Activated T-cell treated with anti-CD3 and anti-CD28 coated beads, Interleukin-2, amount 50 U/mL, for 4 hours (primary cell): ENCODE measurements around the gene PKMYT1. TPM values are rescaled to one million over a fixed set of nuclear protein-coding genes. Genes with fewer than 3 reads are reported as not detected.

ENCODE experiments used
- ATAC-seq, 2 donors: fragments of 200-7000 bp; cut with Tn5 transposase; one replicate each; pipeline ENCODE4 v1.10.0; 2021
- DNase-seq: peaks from one replicate; pipeline ENCODE4 v3.0.0-alpha.2; 2020
- H3K27me3 Mint-ChIP-seq: one replicate; pipeline ENCODE4 v1.8.0; 2021; ENCODE audit warnings: low read depth, mixed read lengths
- H3K36me3 Mint-ChIP-seq: one replicate; pipeline ENCODE4 v1.8.0; 2022; ENCODE audit warnings: mixed read lengths; ENCODE audit not compliant: insufficient read depth
- H3K4me1 Mint-ChIP-seq: one replicate; pipeline ENCODE4 v1.8.0; 2021; ENCODE audit warnings: low read depth, mixed read lengths
- H3K4me3 Mint-ChIP-seq: one replicate; pipeline ENCODE4 v1.8.0; 2021; ENCODE audit warnings: mild to moderate bottlenecking, moderate library complexity, mixed read lengths
- H3K9me3 Mint-ChIP-seq: one replicate; pipeline ENCODE4 v1.8.0; 2021; ENCODE audit warnings: mixed read lengths
- total RNA-seq, 3 donors: library from RNA; stranded (reverse); gene quantifications; one replicate each; pipeline ENCODE4 v1.2.1, GENCODE V29; 2021

PKMYT1 gene
- total RNA-seq, 3 donors from 2014 or later = 53.1 to 79.1 (median 66.0) TPM

DNA sequence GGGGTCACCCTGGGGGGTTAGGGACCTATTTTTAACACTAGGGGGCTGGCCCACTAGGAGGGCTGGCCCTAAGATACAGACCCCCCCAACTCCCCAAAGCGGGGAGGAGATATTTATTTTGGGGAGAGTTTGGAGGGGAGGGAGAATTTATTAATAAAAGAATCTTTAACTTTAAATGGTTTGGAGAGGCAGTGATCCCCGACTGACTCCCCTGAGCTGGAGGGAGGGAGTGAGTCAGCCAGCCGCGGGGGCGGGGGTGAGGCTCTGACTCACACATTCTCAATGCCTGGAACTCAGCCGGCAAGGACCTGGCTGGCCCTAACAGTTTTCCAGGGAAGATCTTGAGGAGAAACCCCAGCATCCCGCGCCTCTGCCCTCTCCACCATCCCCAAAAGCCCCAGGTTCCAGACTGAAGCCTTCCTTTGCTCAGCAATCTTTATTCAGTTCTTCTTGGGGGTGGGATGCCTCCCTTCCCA is 42.0 kb upstream of the PKMYT1 start:
- ATAC-seq (peak; percentile 39 to 46), DNase-seq (peak; percentile 93)
- Mint-ChIP-seq H3K4me3 (peak overlapping the region; percentile 87), H3K36me3 (peaks cover 13% of the 10 kb centered on the region), H3K4me1 (peaks cover 53% of the 10 kb centered on the region), H3K27me3 (peaks cover 2% of the 10 kb centered on the region), H3K9me3 (no peaks in the 10 kb centered on the region)

DNA sequence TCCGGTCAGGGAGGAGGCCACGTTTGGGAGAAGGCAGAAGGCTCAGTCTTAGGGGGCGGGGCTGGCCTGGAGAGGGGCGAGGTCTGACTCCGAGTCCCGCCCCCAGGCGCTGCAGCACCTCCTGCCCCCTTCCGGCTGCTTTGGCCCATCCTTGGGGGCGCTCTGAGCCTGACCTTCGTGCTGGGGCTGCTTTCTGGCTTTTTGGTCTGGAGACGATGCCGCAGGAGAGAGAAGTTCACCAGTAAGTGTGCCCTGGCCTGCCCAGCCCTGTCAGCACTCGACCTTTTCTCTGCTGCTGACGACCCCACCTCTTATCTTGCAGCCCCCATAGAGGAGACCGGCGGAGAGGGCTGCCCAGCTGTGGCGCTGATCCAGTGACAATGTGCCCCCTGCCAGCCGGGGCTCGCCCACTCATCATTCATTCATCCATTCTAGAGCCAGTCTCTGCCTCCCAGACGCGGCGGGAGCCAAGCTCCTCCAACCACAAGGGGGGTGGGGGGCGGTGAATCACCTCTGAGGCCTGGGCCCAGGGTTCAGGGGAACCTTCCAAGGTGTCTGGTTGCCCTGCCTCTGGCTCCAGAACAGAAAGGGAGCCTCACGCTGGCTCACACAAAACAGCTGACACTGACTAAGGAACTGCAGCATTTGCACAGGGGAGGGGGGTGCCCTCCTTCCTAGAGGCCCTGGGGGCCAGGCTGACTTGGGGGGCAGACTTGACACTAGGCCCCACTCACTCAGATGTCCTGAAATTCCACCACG is 41.4 kb upstream of the PKMYT1 start:
- Mint-ChIP-seq H3K36me3 (peaks cover 9% of the 10 kb centered on the region), H3K4me1 (peaks cover 53% of the 10 kb centered on the region), H3K9me3 (no peaks in the 10 kb centered on the region), H3K27me3 (peaks cover 4% of the 10 kb centered on the region), H3K4me3 (peak overlapping the region; percentile 87)
- DNase-seq (peak; percentile 90), ATAC-seq (peak; percentile 42 to 51)

DNA sequence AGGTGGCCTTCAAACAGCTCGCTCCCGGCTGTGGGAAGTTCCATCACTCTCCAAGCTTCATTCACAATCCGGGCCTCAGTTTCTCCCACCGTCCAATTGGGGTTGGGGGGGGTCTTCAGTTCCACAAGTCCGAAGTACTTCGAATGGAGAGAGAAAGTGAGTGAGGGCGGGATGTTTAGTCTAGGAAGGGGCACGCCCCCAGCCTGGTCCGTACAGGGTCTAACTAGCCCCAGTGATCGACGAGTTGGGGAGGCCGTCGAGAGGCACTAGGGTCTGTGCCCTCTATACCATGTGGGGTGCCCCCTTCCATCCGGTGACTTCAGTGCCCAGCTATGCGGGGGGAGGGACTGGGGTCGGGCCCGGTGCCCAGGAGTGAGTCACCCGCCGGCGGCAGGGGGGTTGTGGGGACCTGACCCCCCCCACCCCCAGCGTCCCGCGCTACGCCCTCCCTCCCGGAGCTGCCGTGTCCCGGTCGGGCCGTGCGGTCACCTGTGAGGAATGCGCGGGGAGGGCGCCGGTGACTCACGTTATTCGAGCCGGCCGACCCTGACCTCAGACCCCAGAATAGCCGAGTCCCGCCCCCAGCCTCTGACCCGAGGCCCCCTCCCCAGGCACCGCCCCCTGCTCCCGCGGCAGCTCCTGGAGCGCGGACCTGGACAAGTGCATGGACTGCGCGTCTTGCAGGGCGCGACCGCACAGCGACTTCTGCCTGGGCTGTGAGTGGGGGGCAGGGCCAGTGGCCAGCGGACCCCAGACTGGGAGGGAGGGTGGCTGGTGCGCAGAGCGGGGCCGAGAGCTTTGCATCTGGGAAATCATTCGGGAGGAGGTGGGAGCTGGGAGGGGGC is 40.6 kb upstream of the PKMYT1 start:
- Mint-ChIP-seq H3K36me3 (peaks cover 2% of the 10 kb centered on the region), H3K9me3 (no peaks in the 10 kb centered on the region), H3K27me3 (peaks cover 6% of the 10 kb centered on the region), H3K4me3 (peak overlapping the region; percentile 87), H3K4me1 (peaks cover 53% of the 10 kb centered on the region)
- DNase-seq (peak; percentile 74), ATAC-seq (peak in 1 of 2 donors; percentile 1)

DNA sequence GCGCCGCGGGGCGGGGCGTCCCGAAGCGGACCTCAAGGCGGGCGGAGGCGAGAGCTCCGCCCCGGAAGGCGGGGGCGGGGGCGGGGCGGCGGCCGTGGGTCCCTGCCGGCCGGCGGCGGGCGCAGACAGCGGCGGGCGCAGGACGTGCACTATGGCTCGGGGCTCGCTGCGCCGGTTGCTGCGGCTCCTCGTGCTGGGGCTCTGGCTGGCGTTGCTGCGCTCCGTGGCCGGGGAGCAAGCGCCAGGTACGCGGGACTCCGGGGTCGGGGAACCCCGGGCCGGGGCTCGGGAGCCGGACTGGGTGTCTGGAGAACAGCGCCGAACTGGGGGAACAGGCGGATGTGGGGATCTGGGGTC is 40.0 kb upstream of the PKMYT1 start, which contains the start of gene TNFRSF12A:
Gene TNFRSF12A (plus strand): TSS at position 122 of the 357 bp plus-strand sequence. CDS start 30 bp downstream, at position 152.
- H3K27me3 Mint-ChIP-seq = peaks cover 6% of the 10 kb centered on the region
- peaks cover 2% of the 10 kb centered on the region for H3K36me3 Mint-ChIP-seq
- peaks cover 53% of the 10 kb centered on the region for H3K4me1 Mint-ChIP-seq
- no peaks in the 10 kb centered on the region for H3K9me3 Mint-ChIP-seq
- ATAC-seq (peak in 1 of 2 donors; percentile 5), DNase-seq (peak; percentile 59)
- H3K4me3 Mint-ChIP-seq = peak within 1 kb of the TSS; percentile 87

GRCh38 chr16:3019594-3020246 is 39.5 kb upstream of the PKMYT1 start:
- Mint-ChIP-seq H3K9me3 (no peaks in the 10 kb centered on the region), H3K4me3 (peak overlapping the region; percentile 82), H3K36me3 (peaks cover 2% of the 10 kb centered on the region), H3K4me1 (peaks cover 53% of the 10 kb centered on the region), H3K27me3 (peaks cover 6% of the 10 kb centered on the region)
- no peak for ATAC-seq
- no peak for DNase-seq

DNA sequence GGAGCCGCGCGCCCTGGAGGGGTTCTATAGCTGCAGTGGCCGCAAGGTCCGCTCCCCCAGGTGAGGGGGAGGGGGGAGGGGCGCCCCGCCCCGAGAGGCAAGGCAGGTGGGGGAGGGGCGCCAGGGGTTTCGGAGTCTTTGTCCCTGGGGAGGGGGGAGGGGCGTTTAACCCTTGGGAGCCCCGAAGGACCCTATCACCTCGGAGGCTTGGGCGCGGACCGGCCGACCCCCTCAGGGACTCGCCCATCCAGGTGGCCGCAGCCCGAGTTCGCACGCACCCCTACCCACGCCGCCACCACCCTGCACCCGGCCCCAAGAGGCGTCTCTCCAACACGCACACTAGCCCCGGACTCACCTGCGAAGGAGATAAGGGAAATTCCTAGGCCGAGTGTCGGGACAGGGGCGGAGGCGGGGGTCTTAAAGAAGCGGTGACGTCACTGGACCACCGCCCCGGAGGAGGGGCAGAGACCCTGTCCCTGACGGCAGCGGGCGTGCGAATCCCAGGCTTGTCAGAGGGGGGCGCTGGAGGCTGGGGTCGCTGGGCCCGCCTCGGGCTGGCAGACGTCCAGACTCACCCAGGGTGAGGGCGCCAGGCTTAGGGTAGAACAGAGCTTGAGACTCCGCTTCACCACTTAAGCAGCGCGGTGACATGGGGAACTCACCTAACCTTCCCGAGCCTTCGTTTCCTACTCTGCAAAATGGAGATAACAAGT is 37.7 kb upstream of the PKMYT1 start, which contains the start of gene CLDN6:
Gene CLDN6 (minus strand): TSS at position 390 of the 713 bp plus-strand sequence. CDS start 2,162 bp downstream, outside the sequence.
- H3K36me3 Mint-ChIP-seq = no peaks in the 10 kb centered on the region
- no peaks in the 10 kb centered on the region for H3K9me3 Mint-ChIP-seq
- H3K4me3 Mint-ChIP-seq = no peak within 1 kb of the TSS
- peaks cover 39% of the 10 kb centered on the region for H3K4me1 Mint-ChIP-seq
- ATAC-seq = no peak
- peak; percentile 34 for DNase-seq
- peaks cover 8% of the 10 kb centered on the region for H3K27me3 Mint-ChIP-seq

DNA sequence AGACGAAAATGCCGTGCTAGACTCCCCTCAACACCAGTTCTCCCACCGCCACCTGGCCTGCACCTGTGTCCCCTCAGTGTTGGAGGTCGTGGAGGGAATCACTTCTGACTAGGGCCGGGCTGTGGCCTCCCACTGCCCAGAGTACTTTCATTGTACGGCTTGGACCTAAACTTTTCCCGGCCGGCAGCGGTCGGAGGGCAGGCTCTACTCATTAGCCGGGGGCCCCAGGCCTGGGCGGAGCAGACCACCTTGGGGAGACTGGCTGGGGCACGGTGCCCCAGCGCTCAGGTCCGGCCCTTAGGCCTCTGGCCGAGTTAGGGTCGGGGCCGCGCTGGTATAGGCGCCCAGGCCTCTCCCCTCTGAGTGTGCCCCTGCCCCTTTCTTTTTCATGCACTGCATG is 37.1 kb upstream of the PKMYT1 start:
- Mint-ChIP-seq H3K4me3 (no peak overlapping the region), H3K4me1 (peaks cover 33% of the 10 kb centered on the region), H3K9me3 (no peaks in the 10 kb centered on the region), H3K27me3 (peaks cover 8% of the 10 kb centered on the region), H3K36me3 (no peaks in the 10 kb centered on the region)
- ATAC-seq (no peak), DNase-seq (no peak)

DNA sequence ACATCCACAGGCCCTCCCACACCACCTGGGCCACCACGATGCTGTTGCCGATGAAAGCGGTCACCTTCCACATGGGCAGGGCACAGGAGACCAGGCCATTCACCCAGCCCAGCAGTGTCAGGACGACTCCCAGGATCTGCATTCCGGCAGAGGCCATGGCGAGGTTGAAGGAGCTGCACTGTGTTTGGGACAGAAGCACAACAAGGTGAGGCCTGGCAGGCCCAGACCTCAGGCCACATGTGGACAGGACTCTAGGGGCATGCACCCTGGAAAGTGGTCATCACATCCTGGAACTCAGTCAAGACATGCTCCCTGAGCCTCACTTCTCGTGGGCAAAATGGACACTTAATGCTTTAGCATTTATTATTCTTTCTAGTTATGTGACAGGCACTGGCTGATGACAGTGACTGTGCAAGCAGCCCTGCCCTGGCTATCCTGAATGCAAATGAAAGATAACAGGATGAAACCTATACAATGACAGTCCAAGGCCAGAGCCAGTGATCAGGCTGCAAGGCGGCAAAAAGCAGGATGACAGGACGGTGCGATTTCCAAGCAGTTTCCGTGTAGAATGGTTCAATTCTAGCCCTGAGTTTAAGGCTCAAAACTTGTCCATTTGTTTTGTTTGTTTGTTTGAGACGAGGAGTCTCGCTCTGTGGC is 35.7 kb upstream of the PKMYT1 start:
- no peak for DNase-seq
- peaks cover 21% of the 10 kb centered on the region for H3K4me1 Mint-ChIP-seq
- H3K27me3 Mint-ChIP-seq = peaks cover 8% of the 10 kb centered on the region
- no peaks in the 10 kb centered on the region for H3K9me3 Mint-ChIP-seq
- no peak for ATAC-seq
- no peaks in the 10 kb centered on the region for H3K36me3 Mint-ChIP-seq
- no peak overlapping the region for H3K4me3 Mint-ChIP-seq

- H3K4me3 Mint-ChIP-seq = no peak overlapping the region
- peaks cover 8% of the 10 kb centered on the region for H3K27me3 Mint-ChIP-seq
- DNase-seq = no peak
- ATAC-seq = no peak
- H3K36me3 Mint-ChIP-seq = no peaks in the 10 kb centered on the region
- H3K9me3 Mint-ChIP-seq = no peaks in the 10 kb centered on the region
- peaks cover 16% of the 10 kb centered on the region for H3K4me1 Mint-ChIP-seq
Observed at GRCh38 chr16:3014971-3015370, 34.7 kb upstream of the PKMYT1 start.

- no peaks in the 10 kb centered on the region for H3K9me3 Mint-ChIP-seq
- no peak overlapping the region for H3K4me3 Mint-ChIP-seq
- H3K27me3 Mint-ChIP-seq = peaks cover 7% of the 10 kb centered on the region
- peaks cover 10% of the 10 kb centered on the region for H3K4me1 Mint-ChIP-seq
- no peak for ATAC-seq
- DNase-seq = no peak
- no peaks in the 10 kb centered on the region for H3K36me3 Mint-ChIP-seq
Observed at GRCh38 chr16:3013998-3014690, 33.9 kb upstream of the PKMYT1 start.

DNA sequence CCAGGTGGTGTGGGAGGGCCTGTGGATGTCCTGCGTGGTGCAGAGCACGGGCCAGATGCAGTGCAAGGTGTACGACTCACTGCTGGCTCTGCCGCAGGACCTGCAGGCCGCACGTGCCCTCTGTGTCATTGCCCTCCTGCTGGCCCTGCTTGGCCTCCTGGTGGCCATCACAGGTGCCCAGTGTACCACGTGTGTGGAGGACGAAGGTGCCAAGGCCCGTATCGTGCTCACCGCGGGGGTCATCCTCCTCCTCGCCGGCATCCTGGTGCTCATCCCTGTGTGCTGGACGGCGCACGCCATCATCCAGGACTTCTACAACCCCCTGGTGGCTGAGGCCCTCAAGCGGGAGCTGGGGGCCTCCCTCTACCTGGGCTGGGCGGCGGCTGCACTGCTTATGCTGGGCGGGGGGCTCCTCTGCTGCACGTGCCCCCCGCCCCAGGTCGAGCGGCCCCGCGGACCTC is 33.3 kb upstream of the PKMYT1 start:
- no peak for DNase-seq
- H3K4me1 Mint-ChIP-seq = peaks cover 7% of the 10 kb centered on the region
- H3K27me3 Mint-ChIP-seq = peaks cover 7% of the 10 kb centered on the region
- ATAC-seq = no peak
- no peaks in the 10 kb centered on the region for H3K9me3 Mint-ChIP-seq
- H3K36me3 Mint-ChIP-seq = no peaks in the 10 kb centered on the region
- no peak overlapping the region for H3K4me3 Mint-ChIP-seq

- Mint-ChIP-seq H3K36me3 (no peaks in the 10 kb centered on the region), H3K27me3 (peaks cover 7% of the 10 kb centered on the region), H3K4me3 (no peak within 1 kb of the TSS), H3K4me1 (peaks cover 7% of the 10 kb centered on the region), H3K9me3 (no peaks in the 10 kb centered on the region)
- no peak for DNase-seq
- peak; percentile 49 to 56 for ATAC-seq
Observed at GRCh38 chr16:3012828-3013420, 32.7 kb upstream of the PKMYT1 start, which contains the start of gene CLDN9. Gene CLDN9, plus strand, starts transcription at chr16:3012923. Its CDS starts 440 bp downstream, at chr16:3013363.
